GM19324 (cell line): ENCODE measurements around the gene TAF6L.
"Not testable (repeated sequence)": the region's sequence is repeated elsewhere in the genome, so short reads cannot be mapped to it uniquely, and the experiment has no call there.

Experiments
- ATAC-seq: cut with Tn5 transposase; IDR thresholded peaks from one replicate; pipeline ENCODE4 v1.9.1; 2021; ENCODE audit warnings: mild to moderate bottlenecking, moderate library complexity; ENCODE audit not compliant: unreplicated experiment, low FRiP score

TAF6L gene

DNA sequence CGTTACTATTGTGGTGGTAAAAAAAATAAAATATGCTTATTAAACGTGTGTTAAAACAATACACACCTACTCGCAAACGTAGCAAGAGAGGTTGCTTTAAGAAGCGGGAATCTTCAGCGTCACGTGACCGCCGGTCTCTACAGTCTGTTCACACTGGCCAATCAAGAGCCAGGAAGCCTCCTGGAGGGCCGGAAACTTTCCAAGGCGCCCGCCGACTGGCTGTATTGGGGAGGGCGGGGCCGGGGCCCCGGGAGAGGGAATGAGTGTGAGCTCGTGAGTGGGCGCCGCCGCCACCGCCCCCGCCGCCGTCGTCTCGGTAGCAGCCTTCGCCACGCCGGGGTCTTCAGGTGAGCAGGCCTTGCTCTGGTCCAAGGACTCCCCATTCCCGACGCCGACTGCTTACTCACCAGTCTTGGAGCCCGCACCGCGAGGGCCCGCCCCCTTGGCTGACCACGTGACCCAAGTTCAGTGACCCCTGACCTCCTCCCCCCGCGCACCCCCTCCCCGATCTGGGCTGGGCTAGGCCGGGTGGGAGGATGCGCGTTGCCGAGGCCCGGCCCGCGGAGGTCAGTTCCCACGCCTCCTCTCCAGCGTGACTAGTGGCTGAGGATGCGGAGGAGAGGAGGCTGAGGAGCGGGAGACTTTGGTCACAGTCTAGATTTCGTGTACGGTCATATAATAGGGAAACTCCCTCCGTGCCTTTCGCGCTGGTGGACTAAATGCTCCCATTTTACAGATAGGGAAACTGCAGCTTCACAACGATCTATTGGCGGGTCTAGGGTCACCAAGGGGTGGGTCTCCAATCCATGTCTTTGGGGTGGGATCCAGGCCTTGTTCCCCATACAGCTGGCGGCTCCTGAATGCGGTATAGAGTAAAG, at the start of gene TAF6L:
Gene TAF6L, plus strand, starts transcription at position 253 of the 878 bp plus-strand sequence. CDS start 4,388 bp downstream, outside the sequence.
- peak; percentile 84 for ATAC-seq

GRCh38 chr11:62721994-62722393, 49.2 kb upstream of the TAF6L start:
- ATAC-seq = no peak

GRCh38 chr11:62724171-62724570, 47.0 kb upstream of the TAF6L start:
- no peak for ATAC-seq

DNA sequence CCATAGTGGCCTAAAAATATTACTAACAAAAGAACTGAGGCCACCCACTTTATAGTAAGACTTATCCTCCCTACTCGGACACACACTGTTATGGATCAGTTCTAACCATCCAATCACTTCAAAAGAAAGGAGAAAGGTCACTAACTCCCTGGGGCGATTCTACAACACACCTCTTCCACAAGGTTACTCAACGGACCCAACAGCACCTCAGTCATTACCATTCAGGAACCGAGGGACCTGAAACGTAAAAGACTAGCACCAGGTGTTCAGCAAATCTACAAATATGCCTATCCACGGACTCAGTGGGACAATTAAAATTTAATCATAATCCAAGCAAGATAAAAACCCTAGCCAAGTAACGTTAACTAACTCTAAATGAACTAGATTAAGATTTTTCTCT, 45.5 kb upstream of the TAF6L start:
- ATAC-seq = no peak

DNA sequence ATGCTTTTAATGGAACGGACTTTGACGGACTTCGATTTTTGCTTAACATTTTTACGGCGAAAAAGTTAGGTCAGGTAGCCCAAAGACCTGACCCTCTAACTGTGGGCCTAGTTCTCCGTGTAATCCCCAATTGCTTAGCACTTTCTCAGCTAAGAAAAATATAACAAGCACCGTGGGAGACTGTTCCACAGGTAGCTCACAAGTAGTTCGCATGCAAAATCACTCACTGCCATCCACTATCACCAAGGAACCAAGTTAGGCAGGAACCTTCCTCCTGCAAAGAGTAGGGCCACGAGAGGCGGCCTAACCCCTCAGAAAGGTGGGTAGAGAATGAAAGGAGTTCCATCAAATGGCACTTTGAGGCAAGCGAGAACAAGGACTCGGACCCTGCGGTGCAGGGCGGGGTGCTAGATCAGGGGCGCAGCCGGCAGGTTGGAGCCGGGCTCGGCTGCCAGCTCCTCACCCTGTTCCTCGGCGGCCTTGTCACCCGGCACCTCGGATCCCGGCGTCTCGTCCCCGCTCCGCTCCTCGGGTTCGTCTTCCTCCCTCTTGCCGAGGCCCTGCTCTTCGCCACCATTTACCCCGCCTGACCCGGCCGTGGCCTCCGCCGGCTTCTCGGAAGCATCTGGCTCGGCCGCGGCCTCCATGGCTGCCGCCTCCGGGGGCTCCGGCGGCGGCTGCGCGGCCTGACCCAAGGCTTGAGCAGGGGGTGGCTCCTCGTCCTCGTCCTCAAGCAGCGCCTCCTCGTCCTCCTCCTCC, 44.9 kb upstream of the TAF6L start:
- no peak for ATAC-seq

DNA sequence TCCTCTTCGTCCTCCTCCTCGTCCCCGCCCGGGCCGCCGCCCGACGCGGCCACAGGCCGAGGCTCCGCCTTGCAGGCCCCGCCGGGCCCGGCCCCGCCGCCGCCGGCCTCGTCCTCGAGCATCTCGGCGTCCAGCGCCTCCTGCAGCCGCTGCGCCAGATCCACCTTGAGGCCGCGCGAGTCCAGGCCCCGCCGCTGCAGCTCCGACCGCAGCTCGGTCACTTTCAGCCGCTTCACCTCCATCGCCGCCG, 44.4 kb upstream of the TAF6L start:
- no peak for ATAC-seq

GRCh38 chr11:62727165-62727871, 43.9 kb upstream of the TAF6L start, which contains the start of gene HNRNPUL2:
Gene HNRNPUL2, minus strand, starts transcription at chr11:62727457. Its CDS starts 301 bp downstream, at chr11:62727156.
- ATAC-seq = peak; percentile 83

- ATAC-seq = peak; percentile 63
These were observed 43.4 kb upstream of the TAF6L start for GRCh38 chr11:62727872-62728170.

GRCh38 chr11:62728171-62728988, 42.8 kb upstream of the TAF6L start, which contains the start of gene TTC9C:
Gene TTC9C, plus strand, starts transcription at chr11:62728486. Its CDS starts 363 bp downstream, at chr11:62728849.
- peak; percentile 18 for ATAC-seq

GRCh38 chr11:62730076-62730475, 41.1 kb upstream of the TAF6L start:
- ATAC-seq = not testable (repeated sequence)

DNA sequence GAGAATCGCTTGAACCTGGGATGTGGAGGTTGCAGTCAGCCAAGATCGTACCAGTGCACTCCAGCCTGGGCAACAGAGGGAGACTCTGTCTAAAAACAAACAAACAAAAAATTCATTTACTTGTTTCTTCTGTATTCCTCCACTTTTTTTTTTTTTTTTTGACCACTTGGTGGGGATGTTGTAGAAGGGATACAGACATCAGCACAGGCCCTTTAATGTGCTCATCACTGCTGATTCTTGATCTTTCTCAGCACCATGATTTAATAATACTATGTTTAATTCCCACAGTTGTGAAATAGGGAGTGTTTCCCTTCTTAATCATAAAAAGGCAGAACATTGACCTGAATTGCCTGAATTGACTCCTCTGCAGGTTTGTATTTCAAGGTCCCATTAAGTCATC, 38.4 kb upstream of the TAF6L start:
- no peak for ATAC-seq

DNA sequence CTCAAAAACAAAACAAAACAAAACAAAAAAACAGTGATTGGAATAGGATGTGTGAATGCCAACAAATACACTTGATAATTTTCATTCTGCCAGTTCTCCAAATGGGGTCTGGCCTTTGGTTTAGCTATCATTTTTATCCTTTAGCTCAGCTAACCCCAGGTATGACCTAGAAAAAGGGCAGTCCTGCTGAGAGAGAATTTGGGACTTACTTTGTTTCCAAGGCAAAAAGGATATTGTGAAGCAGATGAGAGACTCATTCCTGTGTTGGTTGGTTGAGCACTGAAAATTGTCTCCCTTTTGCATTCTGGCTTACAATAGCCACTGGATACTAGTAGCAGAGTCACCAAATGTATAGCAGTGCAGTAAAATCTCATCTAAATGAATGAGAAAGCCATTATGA, 34.0 kb upstream of the TAF6L start:
- ATAC-seq = no peak

GRCh38 chr11:62747475-62748160, 23.6 kb upstream of the TAF6L start:
- no peak for ATAC-seq

GRCh38 chr11:62749931-62750330, 21.3 kb upstream of the TAF6L start:
- not testable (repeated sequence) for ATAC-seq

DNA sequence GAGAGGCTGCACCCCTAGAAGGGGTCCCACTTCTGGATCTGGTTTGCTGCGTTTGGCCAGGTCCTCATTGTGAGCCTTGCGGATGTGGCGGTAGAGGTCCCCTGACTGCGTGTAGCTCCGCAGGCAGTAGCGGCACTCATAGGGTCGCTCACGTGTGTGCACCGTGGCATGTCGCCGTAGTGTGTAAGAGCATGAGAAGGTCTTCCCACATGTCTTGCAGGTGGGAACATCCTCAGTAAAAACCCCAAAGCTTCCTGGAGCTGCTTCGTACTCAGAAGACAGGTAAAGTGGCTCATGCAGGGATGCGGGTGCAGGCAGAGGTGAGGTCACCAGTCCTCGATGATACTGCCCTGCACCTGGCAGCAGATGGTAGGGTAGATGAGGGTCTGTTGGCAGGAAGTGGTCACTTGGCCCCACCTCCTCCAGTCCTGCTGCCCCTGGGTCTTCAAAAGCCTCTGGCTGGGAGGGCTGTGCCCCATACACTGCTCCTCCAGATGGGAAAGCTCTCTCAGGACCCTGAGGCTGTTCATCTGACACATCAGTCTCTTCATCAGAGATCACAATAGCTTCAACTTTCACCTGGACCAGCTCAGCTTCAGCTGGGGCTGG, 18.9 kb upstream of the TAF6L start:
- no peak for ATAC-seq

- ATAC-seq = no peak
These were observed 18.0 kb upstream of the TAF6L start for GRCh38 chr11:62752994-62753735.

- peak; percentile 93 for ATAC-seq
These were observed 17.2 kb upstream of the TAF6L start, which contains the start of gene ZBTB3 for GRCh38 chr11:62753736-62754603. Gene ZBTB3, minus strand, starts transcription at chr11:62754160. Its CDS starts 496 bp downstream, at chr11:62753664.
